GM18873 (cell line): ENCODE results near the gene SH3BP4.

Source experiments
- ATAC-seq: cut with Tn5 transposase; IDR thresholded peaks from one replicate; pipeline ENCODE4 v1.9.1; 2021; ENCODE audit warnings: mild to moderate bottlenecking, moderate library complexity, moderate number of reproducible peaks; ENCODE audit not compliant: unreplicated experiment, low FRiP score

The SH3BP4 gene

GRCh38 chr2:234939996-234940395 is 11.8 kb upstream of the SH3BP4 start:
- no peak for ATAC-seq

GRCh38 chr2:234940527-234940926 is 11.3 kb upstream of the SH3BP4 start:
- ATAC-seq = no peak

- no peak for ATAC-seq
Observed at GRCh38 chr2:234945339-234945873, 6.4 kb upstream of the SH3BP4 start.

- ATAC-seq = no peak
Observed at GRCh38 chr2:234947556-234947955, 4.3 kb upstream of the SH3BP4 start.

GRCh38 chr2:234949762-234950434 is 1.9 kb upstream of the SH3BP4 start:
- ATAC-seq = no peak

GRCh38 chr2:234950435-234950729 is 1.4 kb upstream of the SH3BP4 start:
- no peak for ATAC-seq

- no peak for ATAC-seq
Observed at GRCh38 chr2:234950730-234951663, 820 bp upstream of the SH3BP4 start.

GRCh38 chr2:234952270-234953115 is 676 bp downstream of the SH3BP4 start:
- no peak for ATAC-seq

GRCh38 chr2:234953116-234954031 is 1.6 kb downstream of the SH3BP4 start:
- ATAC-seq = no peak

GRCh38 chr2:234954551-234954992 is 2.8 kb downstream of the SH3BP4 start:
- ATAC-seq = no peak

GRCh38 chr2:234955091-234955591 is 3.3 kb downstream of the SH3BP4 start:
- no peak for ATAC-seq

GRCh38 chr2:234955971-234956509 is 4.2 kb downstream of the SH3BP4 start:
- ATAC-seq = no peak

- ATAC-seq = no peak
Observed at GRCh38 chr2:234957834-234958135, 6.0 kb downstream of the SH3BP4 start.

GRCh38 chr2:234958311-234958710 is 6.5 kb downstream of the SH3BP4 start:
- ATAC-seq = no peak

- no peak for ATAC-seq
Observed at GRCh38 chr2:234958746-234959395, 7.1 kb downstream of the SH3BP4 start.

GRCh38 chr2:234960175-234961088 is 8.6 kb downstream of the SH3BP4 start:
- ATAC-seq = no peak

GRCh38 chr2:234961784-234962183 is 10.0 kb downstream of the SH3BP4 start:
- ATAC-seq = no peak
